HEK293 (cell line): ENCODE results near the gene MAMDC2.
"Not testable (repeated sequence)": the region's sequence is repeated elsewhere in the genome, so short reads cannot be mapped to it uniquely, and the experiment has no call there.

ENCODE experiments used
- CTCF ChIA-PET: fragments of 350-600 bp; formaldehyde crosslinking; extraction: SDS; loops from one replicate; lab custom pipeline; 2021; ENCODE audit warnings: antibody characterized with exemption; lab: Yijun Ruan, JAX
- POLR2A ChIA-PET: fragments of 300-600 bp; formaldehyde crosslinking; extraction: SDS; loops from one replicate; lab custom pipeline; 2020; ENCODE audit warnings: antibody characterized with exemption, inconsistent platforms; lab: Yijun Ruan, JAX
- H3K27ac ChIP-seq: fragments of 200-500 bp; sonication (Bioruptor generic); 2 replicates; pipeline ENCODE4 v1.5.1; 2014; ENCODE audit warnings: low read depth, low read length, control low read depth, inconsistent platforms; ENCODE audit errors: extremely low read depth
- H3K36me3 ChIP-seq, 2 experiments: fragments of 200-500 bp in 1 of 2; sonication (Bioruptor generic) in 1 of 2; 1 replicate in 1 of 2; 2 replicates in 1 of 2; pipeline ENCODE4 v1.5.1; 2014 to 2017; ENCODE audit warnings: inconsistent platforms in 2 of 2, low read length in 2 of 2; ENCODE audit not compliant: control insufficient read depth in 2 of 2, insufficient read depth in 1 of 2
- H3K4me1 ChIP-seq: fragments of 200-500 bp; sonication (Bioruptor generic); 2 replicates; pipeline ENCODE4 v1.5.1; 2014; ENCODE audit warnings: mild to moderate bottlenecking, low read length, inconsistent platforms; ENCODE audit not compliant: control insufficient read depth, insufficient read depth
- H3K4me3 ChIP-seq: 2 replicates; pipeline ENCODE4 v1.5.1; 2011; ENCODE audit warnings: low read depth, mild to moderate bottlenecking, control low read depth, low read length, moderate library complexity
- H3K9me3 ChIP-seq: fragments of 200-500 bp; sonication (Bioruptor generic); 2 replicates; pipeline ENCODE4 v1.5.1; 2014; ENCODE audit warnings: low read depth, low read length, inconsistent platforms; ENCODE audit not compliant: control insufficient read depth, insufficient read depth
- GFI1B ChIP-seq: fragments of 450-650 bp; formaldehyde crosslinking; IDR thresholded peaks from 2 replicates; pipeline ENCODE4 v1.5.1; 2016; ENCODE audit warnings: missing biosample characterization, missing genetic modification characterization
- GLIS1 ChIP-seq: fragments of 450-650 bp; formaldehyde crosslinking; IDR thresholded peaks from 2 replicates; pipeline ENCODE4 v1.5.1; 2016; ENCODE audit warnings: missing biosample characterization, missing genetic modification characterization
- MYNN ChIP-seq: fragments of 450-650 bp; formaldehyde crosslinking; IDR thresholded peaks from 2 replicates; pipeline ENCODE4 v1.5.1; 2016; ENCODE audit warnings: missing biosample characterization, missing genetic modification characterization, borderline replicate concordance
- PRDM6 ChIP-seq: fragments of 450-650 bp; formaldehyde crosslinking; IDR thresholded peaks from 2 replicates; pipeline ENCODE4 v1.5.1; 2017; ENCODE audit warnings: missing biosample characterization, missing genetic modification characterization
- ZNF146 ChIP-seq: fragments of 450-650 bp; formaldehyde crosslinking; IDR thresholded peaks from 2 replicates; pipeline ENCODE4 v1.5.1; 2016; ENCODE audit warnings: missing biosample characterization, missing genetic modification characterization
- ZNF24 ChIP-seq: fragments of 450-650 bp; formaldehyde crosslinking; IDR thresholded peaks from 2 replicates; pipeline ENCODE4 v1.5.1; 2016; ENCODE audit warnings: missing biosample characterization, missing genetic modification characterization
- ZNF266 ChIP-seq: fragments of 450-650 bp; formaldehyde crosslinking; IDR thresholded peaks from 2 replicates; pipeline ENCODE4 v1.5.1; 2016; ENCODE audit warnings: missing biosample characterization, missing genetic modification characterization, low read depth
- ZNF350 ChIP-seq: fragments of 450-650 bp; formaldehyde crosslinking; IDR thresholded peaks from 2 replicates; pipeline ENCODE4 v1.5.0; 2017; ENCODE audit warnings: missing biosample characterization, mild to moderate bottlenecking, missing genetic modification characterization
- ZNF654 ChIP-seq: fragments of 450-650 bp; formaldehyde crosslinking; IDR thresholded peaks from 2 replicates; pipeline ENCODE4 v1.5.1; 2016; ENCODE audit warnings: low read depth, missing biosample characterization, missing genetic modification characterization
- ZNF830 ChIP-seq: fragments of 450-650 bp; IDR thresholded peaks from 2 replicates; pipeline ENCODE4 v1.5.0; 2018; ENCODE audit warnings: missing biosample characterization, missing genetic modification characterization, low read depth, mild to moderate bottlenecking, moderate library complexity

The MAMDC2 gene

GRCh38 chr9:70229026-70229425 lies 185.4 kb downstream of the MAMDC2 start:
- no peaks in the 10 kb centered on the region for H3K9me3 ChIP-seq
- no peak overlapping the region for H3K27ac ChIP-seq
- no peaks in the 10 kb centered on the region for H3K4me1 ChIP-seq
- no peak overlapping the region for H3K4me3 ChIP-seq
- ChIA-PET POLR2A (interaction anchor here (0.7 kb wide), 1 partner anchor 79 kb away, joined by 4 read pairs; no protein-coding TSS in a partner anchor), CTCF (interaction anchor here (0.6 to 6.3 kb wide), 15 partner anchors 8 to 692 kb away, joined by 3 to 58 read pairs (median 4); no protein-coding TSS in a partner anchor)
- no peak for TF ChIP-seq ZNF350 (tag by site-specific recombination)
- H3K36me3 ChIP-seq, result no peaks in the 10 kb centered on the region

- no peak overlapping the region for H3K4me3 ChIP-seq
- POLR2A ChIA-PET, result interaction anchor here (0.7 kb wide), 1 partner anchor 80 kb away, joined by 4 read pairs; no protein-coding TSS in a partner anchor
- no peak overlapping the region for H3K27ac ChIP-seq
- H3K9me3 ChIP-seq, result no peaks in the 10 kb centered on the region
- no peaks in the 10 kb centered on the region for H3K36me3 ChIP-seq
- CTCF ChIA-PET, result interaction anchor here (0.6 to 6.3 kb wide), 20 partner anchors 9 to 1036 kb away, joined by 3 to 58 read pairs (median 3); no protein-coding TSS in a partner anchor
- H3K4me1 ChIP-seq, result no peaks in the 10 kb centered on the region
- TF ChIP-seq ZNF266 (tag by site-specific recombination) (peak; percentile 85; the same call in 1 of the 2 replicates), ZNF830 (tag by site-specific recombination) (no peak), ZNF654 (peak; percentile 43), MYNN (no peak), PRDM6 (tag by site-specific recombination) (no peak), ZNF24 (tag by site-specific recombination) (no peak)
Observed at GRCh38 chr9:70229579-70229978, 185.9 kb downstream of the MAMDC2 start.

GRCh38 chr9:70232476-70232875 lies 188.8 kb downstream of the MAMDC2 start:
- H3K9me3 ChIP-seq, result no peaks in the 10 kb centered on the region
- CTCF ChIA-PET, result interaction anchor here (6.3 kb wide), 1 partner anchor 120 kb away, joined by 58 read pairs; no protein-coding TSS in a partner anchor
- no peak overlapping the region for H3K4me3 ChIP-seq
- H3K4me1 ChIP-seq, result no peaks in the 10 kb centered on the region
- TF ChIP-seq GFI1B (tag by site-specific recombination) (no peak), GLIS1 (tag by site-specific recombination) (peak; percentile 49)
- no peak overlapping the region for H3K27ac ChIP-seq
- H3K36me3 ChIP-seq, result no peaks in the 10 kb centered on the region
- POLR2A ChIA-PET, result no interaction called here

- H3K27ac ChIP-seq, POLR2A ChIA-PET, H3K36me3 ChIP-seq, H3K4me3 ChIP-seq, H3K4me1 ChIP-seq, CTCF ChIA-PET, H3K9me3 ChIP-seq: not testable (repeated sequence)
Observed at GRCh38 chr9:70234208-70234607, 190.6 kb downstream of the MAMDC2 start.

GRCh38 chr9:70245952-70246351 lies 202.3 kb downstream of the MAMDC2 start:
- CTCF ChIA-PET, H3K27ac ChIP-seq, H3K9me3 ChIP-seq, H3K4me3 ChIP-seq, POLR2A ChIA-PET, H3K36me3 ChIP-seq, H3K4me1 ChIP-seq: not testable (repeated sequence)
- peak; percentile 54; the same call in 1 of the 2 replicates for TF ChIP-seq ZNF146 (tag by site-specific recombination)
